Kidney (tissue), 14 donors: ENCODE results near the gene HCRTR1. TPM values are rescaled to one million over a fixed set of nuclear protein-coding genes. Genes with fewer than 3 reads are reported as not detected.

Experiments
- DNase-seq, 5 donors: peaks; one replicate each; pipeline ENCODE4 v3.0.0-alpha.2; 2013 to 2020
- FAIRE-seq: peaks from 2 replicates; lab custom pipeline; 2012; peaks lifted over from hg19 to GRCh38; lab: Jason Lieb, UNC
- H3K27ac ChIP-seq, 2 donors: one replicate each; pipeline ENCODE4 v1.7.0; 2013; ENCODE audit warnings: low read depth in 2 of 2, low read length in 2 of 2, inconsistent platforms in 1 of 2
- H3K27me3 ChIP-seq: one replicate; pipeline ENCODE4 v1.7.1; 2013; ENCODE audit warnings: low read length, inconsistent platforms; ENCODE audit not compliant: control insufficient read depth, insufficient read depth
- H3K36me3 ChIP-seq, 3 donors: one replicate each; pipeline versions ENCODE4 v1.7.0 to v1.7.1; 2013; ENCODE audit warnings: low read length in 3 of 3, control low read depth in 1 of 3, inconsistent platforms in 1 of 3; ENCODE audit not compliant: insufficient read depth in 3 of 3, control insufficient read depth in 2 of 3
- H3K4me1 ChIP-seq, 3 donors: one replicate each; pipeline versions ENCODE4 v1.7.0 to v1.7.1; 2013; ENCODE audit warnings: low read length in 3 of 3, inconsistent platforms in 1 of 3, low read depth in 1 of 3; ENCODE audit not compliant: control insufficient read depth in 2 of 3, insufficient read depth in 2 of 3
- H3K4me3 ChIP-seq, 3 donors: one replicate each; pipeline versions ENCODE4 v1.7.0 to v1.8.1; 2013; ENCODE audit warnings: low read length in 3 of 3, control low read depth in 1 of 3, inconsistent platforms in 1 of 3
- H3K9ac ChIP-seq, 3 donors: one replicate each; pipeline versions ENCODE4 v1.7.0 to v1.7.1; 2013; ENCODE audit warnings: low read length in 3 of 3, control low read depth in 1 of 3, inconsistent platforms in 1 of 3
- H3K9me3 ChIP-seq, 3 donors: one replicate each; pipeline versions ENCODE4 v1.7.0 to v1.7.1; 2013; ENCODE audit warnings: low read length in 3 of 3, control low read depth in 1 of 3, inconsistent platforms in 1 of 3; ENCODE audit not compliant: control insufficient read depth in 2 of 3, insufficient read depth in 1 of 3
- CTCF ChIP-seq: IDR thresholded peaks from 3 replicates; pipeline ENCODE4 v1.5.1; 2012; ENCODE audit warnings: mild to moderate bottlenecking, moderate library complexity, borderline replicate concordance; ENCODE audit not compliant: insufficient read depth; ENCODE audit errors: extremely low read depth
- intact Hi-C: fragments of 100-400 bp; cut with DNase I; formaldehyde crosslinking; loops from one replicate; pipeline ENCODE4 v1.11.1; 2022
- polyA plus RNA-seq: library from polyadenylated mRNA; stranded (reverse); fragments of 350-450 nt; fragmentation: Illumina TruSeq; extraction: RNeasy Lipid Tissue Mini Kit (QIAGEN cat#74804); gene quantifications from one replicate; pipeline ENCODE4 v1.2.3, GENCODE V29; 2014; ENCODE audit warnings: low read depth, low replicate concordance; ENCODE audit not compliant: insufficient read depth
- total RNA-seq: library from RNA; stranded (reverse); fragmentation: NEBNext Ultra II Directional; extraction: Animal tissue kit (Norgen Biotek cat#: 25700); gene quantifications from one replicate; pipeline ENCODE4 v1.2.1, GENCODE V29; 2021
- donor health status: control.
- donor health status: control.
- donor health status: control.
- donor health status: control.
- donor health status: control.
- donor health status: DM: yes; HTN: yes; CAD: no.
- donor health status: Normal renal cell carcinoma (clear cell type).

The HCRTR1 gene
- total and polyA plus RNA-seq, 2 donors from 2014 or later, result 0.35 TPM; not detected in 1

GRCh38 chr1:31646259-31646960 is 28.9 kb downstream of the HCRTR1 start:
- DNase-seq (no peak), FAIRE-seq (no peak)
- Histone ChIP-seq H3K9me3 (no peaks in the 10 kb centered on the region), H3K4me3 (no peak overlapping the region), H3K4me1 (peaks cover 6 to 15% (median 9%) of the 10 kb centered on the region in 3 donors), H3K36me3 (no peaks in the 10 kb centered on the region), H3K27me3 (no peaks in the 10 kb centered on the region), H3K9ac (no peak overlapping the region), H3K27ac (no peak overlapping the region)
- intact Hi-C loops, result no loop called here
- TF ChIP-seq CTCF, result no peak

- intact Hi-C loops, result no loop called here
- TF ChIP-seq CTCF, result no peak
- no peak for DNase-seq
- peaks cover 6 to 15% (median 9%) of the 10 kb centered on the region in 3 donors for H3K4me1 ChIP-seq
- FAIRE-seq, result no peak
- H3K4me3 ChIP-seq, result no peak overlapping the region
- H3K27me3 ChIP-seq, result no peaks in the 10 kb centered on the region
- H3K27ac ChIP-seq, result no peak overlapping the region
- H3K9me3 ChIP-seq, result no peaks in the 10 kb centered on the region
- H3K36me3 ChIP-seq, result no peaks in the 10 kb centered on the region
- H3K9ac ChIP-seq, result no peak overlapping the region
Observed at GRCh38 chr1:31647106-31647505, 29.6 kb downstream of the HCRTR1 start.

- no peak for FAIRE-seq
- Histone ChIP-seq H3K36me3 (no peaks in the 10 kb centered on the region), H3K9me3 (no peaks in the 10 kb centered on the region), H3K9ac (no peak overlapping the region), H3K27ac (peak overlapping the region; percentile 29 to 53), H3K27me3 (no peaks in the 10 kb centered on the region), H3K4me1 (peaks cover 6 to 15% (median 9%) of the 10 kb centered on the region in 3 donors), H3K4me3 (no peak overlapping the region)
- TF ChIP-seq CTCF, result no peak
- intact Hi-C loops, result no loop called here
- no peak for DNase-seq
Observed at GRCh38 chr1:31648190-31648589, 30.7 kb downstream of the HCRTR1 start.
